Bone marrow (tissue), 2 donors: ENCODE results near the gene TEC.
"Not testable (repeated sequence)": the region's sequence is repeated elsewhere in the genome, so short reads cannot be mapped to it uniquely, and the experiment has no call there.

Source experiments
- DNase-seq, 2 donors: peaks; one replicate each; lab custom pipeline; 2025; lab: John Stamatoyannopoulos, UW

The TEC gene

DNA sequence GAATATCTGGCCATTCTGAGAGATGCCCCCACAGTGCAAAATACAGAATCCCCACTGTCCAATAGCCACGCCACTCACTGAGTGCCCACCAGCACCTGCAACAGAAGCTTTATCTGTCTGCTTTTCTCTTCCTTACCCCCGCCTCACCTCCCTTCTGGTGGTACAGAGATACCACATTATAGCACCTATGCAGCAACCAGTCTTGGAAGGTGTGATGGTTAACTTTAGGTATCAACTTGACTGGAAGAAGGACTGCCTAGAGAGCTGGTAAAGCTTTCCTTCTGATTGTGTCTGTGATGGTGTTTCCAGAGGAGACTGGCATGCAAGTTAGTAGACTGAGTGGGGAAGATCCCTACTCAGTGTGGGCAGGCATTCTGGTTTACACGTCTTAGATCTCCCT, 73.8 kb downstream of the TEC start:
- DNase-seq, result no peak

DNA sequence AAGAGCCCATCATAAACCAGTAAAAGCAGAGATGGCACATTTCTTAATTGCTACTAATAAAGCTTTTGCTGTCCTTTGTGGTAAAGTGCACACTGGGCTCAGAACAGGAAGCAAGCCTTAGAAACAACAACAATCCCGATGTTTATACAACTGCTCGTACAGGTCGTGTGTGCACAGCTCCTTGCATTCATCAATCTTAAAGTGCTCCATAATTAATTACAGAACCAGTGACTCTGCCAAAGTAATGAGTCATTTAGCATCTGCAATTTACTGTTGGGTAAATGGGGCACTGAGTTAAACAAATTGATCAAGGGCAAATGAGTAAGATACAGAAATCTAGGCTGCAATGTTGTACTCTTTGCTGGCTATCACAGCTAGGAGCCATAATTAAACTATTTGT, 74.3 kb downstream of the TEC start:
- DNase-seq, result no peak

DNA sequence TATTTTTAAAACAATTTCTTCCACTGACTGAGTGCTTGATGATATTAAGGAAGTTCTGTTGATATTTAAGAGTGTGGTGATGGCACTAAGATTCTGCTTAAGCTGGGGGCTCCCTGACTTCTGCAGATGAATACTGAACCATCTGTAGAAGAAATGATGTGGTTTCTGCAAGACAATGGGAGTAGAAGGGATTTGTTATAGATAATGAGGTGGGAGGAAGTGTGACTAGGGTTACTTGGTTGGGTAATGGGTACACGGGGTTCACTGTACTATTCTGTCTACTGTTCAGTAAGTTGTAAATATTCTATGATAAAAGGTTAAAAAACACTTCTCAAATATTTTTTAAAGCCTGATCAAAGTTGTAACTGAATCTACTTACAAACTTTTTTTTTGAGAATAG, 74.7 kb downstream of the TEC start:
- DNase-seq, result peak in 1 of 2 donors; percentile 23

DNA sequence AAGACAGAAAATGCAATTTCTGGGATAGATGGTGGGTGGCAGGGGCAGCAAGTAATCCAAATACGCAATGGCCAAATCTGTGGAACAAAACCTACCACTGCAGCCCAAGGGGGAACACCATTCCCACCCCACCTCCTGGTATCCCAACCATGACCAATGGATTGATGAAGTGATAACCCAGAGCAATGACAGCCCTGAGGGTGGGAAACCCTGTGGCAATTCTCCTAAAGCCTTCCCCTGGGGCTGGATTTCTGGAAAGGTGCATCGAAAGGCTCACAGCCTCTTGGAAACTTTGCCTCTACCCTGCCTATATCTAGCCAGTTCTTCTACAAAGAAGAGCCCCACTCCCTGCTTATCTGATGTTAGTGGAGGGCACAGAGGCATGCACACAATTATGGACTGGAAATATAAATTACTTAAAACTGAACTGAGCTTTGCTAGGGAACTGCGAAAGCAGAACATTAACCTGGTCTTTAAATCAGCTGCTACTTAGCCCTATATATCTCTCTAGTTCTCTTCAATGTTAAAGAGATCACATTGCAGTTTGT, 75.6 kb downstream of the TEC start:
- DNase-seq, result no peak

DNA sequence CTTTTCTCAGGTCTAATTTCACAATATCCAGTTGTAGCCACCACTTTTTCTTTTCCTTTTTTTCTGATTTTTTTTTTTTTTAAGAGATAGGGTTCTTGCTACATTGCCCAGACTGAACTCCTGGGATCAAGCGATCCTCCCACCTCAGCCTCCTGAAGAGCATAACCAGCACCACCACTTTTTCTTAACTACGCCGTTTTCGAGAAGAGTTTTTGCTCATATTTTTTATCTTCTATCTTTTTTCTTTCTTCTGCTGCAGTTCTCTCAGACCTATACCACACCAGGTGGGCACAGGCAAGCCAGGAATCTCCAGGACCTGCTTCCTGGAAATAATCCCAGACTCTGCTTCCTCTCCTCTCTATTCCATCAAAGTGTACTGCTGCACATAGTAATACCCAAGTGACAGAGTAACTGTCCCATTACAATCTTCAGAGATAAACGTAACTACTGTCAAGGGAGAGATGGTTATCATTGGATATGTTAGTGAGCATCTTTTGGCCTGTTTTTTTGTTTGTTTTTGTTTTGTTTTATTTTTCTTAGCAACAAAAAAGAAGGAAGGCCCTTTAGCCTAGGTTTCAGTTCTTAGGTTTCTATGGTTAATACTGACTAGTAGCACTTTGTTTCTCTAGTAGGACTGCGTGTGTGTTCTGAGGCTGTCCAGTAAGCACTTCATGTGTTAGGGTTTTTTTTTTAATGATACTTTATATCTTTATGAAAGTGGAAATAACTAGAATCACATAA, 76.4 kb downstream of the TEC start:
- no peak for DNase-seq

DNA sequence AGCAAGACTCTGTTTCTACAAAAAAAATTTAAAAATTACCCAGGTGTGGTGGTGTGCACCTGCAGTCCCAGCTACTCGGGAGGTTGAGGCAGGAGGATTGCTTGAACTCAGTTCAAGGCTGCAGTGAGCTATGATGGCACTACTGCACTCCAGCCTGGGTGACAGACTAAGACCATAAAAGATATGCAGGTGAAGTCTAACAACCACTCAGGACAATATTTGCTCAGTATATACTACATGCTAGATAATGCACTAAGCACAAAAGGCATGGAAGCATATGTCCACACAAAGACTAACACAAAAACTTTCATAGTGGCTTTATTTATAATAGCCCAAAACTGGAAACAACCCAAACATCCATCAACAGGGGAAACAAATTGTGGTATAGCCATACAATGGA, 77.9 kb downstream of the TEC start:
- no peak for DNase-seq

DNA sequence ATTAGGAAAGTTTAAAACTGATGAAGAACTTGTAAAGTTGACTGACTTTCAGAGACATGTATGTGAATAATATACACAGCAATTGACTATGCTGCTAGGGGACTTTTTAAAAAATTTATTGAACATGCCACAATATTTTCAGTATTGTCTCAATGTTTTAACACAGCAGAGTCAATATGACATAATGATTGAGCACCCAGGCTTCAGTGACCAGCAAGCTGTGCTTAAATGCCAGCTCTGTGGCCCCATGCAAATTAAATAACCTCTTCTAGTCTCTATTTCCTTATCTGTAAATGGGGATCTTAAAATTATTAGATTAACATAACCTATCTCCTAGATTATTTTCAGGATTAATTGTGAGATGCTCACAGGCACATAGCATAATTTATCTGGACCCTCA, 78.8 kb downstream of the TEC start:
- no peak for DNase-seq

DNA sequence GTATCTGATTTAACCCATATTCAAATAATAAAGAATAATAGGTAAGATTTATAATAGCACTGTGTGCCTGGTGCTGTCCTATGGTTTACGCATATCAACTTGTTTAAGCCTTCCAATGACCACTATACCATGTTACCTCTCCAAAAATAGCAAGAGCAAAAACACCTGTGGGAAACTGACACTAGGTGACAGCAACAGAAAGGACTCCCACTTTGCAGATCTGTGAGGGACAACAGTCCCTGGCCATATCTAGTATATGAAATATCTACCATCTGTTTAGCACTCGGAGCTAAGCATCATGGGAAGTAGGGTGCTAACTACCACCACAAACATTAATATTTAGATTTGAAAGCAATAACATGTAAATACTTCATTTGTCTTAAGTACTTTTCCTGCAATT, 79.9 kb downstream of the TEC start:
- no peak for DNase-seq

DNA sequence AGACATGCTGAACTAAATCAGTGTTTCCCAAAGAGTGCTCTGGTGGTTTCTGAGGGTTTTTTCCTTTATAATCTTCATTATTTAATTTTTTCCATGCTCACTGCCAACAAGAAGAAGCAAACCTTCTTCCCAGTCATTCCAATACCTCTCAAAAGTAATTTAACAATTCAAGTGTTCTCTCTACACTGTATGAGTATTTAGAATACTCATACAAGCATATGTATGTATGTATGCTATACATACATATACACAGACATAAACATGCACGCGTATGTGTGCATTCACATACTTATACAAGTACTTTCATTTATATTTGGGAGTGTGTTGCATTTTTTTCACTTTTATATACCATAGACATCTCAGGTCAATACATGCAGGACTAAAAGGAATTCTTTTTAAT, 81.2 kb downstream of the TEC start:
- no peak for DNase-seq

DNA sequence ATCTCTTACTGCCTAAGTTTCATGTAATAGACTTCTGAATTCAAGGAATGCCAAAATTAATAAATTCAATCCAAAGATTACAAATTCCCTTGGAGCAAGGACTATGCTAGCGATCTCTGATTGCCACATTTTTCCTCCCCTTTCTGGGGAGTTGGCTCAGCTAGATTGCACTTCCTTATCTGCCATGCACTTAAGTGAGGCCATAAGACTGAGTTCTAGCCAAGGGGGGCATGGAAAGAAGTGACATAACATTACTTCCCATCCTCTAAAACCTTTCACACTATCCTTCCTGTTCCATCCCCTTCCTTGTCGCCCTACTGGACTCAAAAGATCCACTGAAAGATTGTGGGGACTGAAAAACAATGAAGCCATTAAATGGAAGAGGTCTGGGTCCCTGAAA, 81.8 kb downstream of the TEC start:
- DNase-seq, result no peak

DNA sequence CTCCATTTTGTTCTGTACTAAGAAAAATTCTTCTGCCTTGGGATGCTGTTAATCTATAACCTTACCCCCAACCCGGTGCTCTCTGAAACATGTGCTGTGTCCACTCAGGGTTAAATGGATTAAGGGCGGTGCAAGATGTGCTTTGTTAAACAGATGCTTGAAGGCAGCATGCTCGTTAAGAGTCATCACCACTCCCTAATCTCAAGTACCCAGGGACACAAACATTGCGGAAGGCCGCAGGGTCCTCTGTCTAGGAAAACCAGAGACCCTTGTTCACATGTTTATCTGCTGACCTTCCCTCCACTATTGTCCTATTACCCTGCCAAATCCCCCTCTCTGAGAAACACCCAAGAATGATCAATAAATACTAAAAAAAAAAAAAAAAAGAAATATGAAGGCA, 82.6 kb downstream of the TEC start:
- DNase-seq, result not testable (repeated sequence)

DNA sequence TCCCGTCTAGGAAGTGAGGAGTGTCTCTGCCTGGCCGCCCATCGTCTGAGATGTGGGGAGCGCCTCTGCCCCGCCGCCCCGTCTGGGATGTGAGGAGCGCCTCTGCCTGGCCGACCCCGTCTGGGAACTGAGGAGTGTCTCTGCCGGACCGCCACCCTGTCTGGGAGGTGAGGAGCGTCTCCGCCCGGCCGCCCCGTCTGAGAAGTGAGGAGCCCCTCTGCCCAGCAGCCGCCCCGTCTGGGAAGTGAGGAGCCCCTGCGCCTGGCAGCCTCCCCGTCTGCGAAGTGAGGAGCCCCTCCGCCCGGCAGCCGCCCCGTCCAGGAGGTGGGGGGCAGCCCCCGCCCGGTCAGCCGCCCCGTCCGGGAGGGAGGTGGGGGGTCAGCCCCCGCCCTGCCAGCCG, 83.2 kb downstream of the TEC start:
- not testable (repeated sequence) for DNase-seq

DNA sequence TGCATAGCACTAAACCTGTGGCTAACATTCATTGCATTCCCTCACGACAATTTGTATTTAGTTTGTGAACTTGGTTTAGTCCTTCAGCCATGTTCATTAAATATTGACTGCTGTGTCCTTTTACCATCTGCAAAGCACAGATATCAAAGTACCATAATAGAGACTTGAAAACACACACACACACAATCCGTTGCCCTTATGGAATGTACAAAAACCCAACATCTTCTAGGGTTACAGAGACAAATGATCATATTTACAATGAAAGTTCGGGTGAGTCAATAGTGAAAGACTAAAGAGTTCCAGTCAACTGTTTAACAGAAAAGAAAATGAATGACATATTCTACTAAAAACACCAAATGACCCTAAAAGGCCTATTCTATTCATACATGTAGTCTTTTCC, 84.8 kb downstream of the TEC start:
- no peak for DNase-seq

DNA sequence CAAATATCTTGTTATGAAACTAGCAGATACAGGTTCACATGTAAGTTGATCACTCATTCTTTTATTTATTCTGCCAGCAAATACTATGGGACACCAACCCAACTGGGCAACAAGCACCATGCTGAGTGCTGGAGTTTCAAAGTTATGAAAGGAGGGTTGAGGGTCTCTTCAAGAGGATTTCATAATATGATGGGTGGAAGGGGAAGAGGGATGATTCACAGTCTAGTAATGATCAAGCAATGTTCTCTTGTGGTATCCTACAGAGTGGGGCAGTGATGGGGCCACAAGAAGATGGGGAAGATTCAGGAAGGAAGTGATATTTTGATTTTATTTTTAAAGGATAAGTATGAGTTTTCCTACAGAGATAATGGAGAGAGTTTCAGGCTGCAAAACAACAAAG, 89.4 kb downstream of the TEC start:
- DNase-seq, result peak in 1 of 2 donors; percentile 83

DNA sequence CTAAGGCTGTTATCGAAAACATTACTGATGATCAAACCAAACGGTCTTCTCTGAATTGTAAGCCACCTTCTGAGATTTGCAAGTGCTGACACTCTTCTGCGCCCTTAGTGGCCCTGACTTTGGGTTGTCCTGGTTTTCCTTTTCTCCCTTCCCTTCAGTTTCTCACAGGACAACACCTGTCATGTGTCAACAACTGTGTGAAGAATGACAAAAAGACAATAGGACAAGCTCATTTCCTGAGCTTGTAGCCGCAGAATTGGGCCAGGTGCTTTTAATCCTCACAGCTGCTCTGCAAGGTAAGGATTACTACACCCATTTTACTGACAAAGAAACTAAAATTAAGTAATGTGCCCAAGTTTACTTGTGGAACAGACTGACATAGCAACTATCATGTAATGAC, 90.7 kb downstream of the TEC start:
- no peak for DNase-seq

DNA sequence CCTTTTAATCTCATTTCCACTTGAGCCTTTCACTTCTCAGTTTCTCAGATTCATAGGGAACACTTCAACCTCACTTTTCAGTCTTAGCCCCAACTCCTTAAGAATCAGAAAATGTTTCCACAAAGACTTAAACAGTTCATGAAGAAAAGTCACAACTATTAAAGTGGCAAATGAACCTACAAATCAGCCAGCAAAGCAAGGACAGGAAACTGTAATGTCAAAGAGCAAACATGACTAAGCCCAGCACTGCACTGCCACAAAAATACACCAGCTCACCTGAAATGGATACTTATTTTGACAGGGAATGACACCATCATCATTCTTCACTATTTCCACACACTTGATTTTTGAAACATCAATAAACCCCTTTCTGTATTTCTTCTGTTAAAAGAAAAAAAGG, 93.8 kb downstream of the TEC start:
- no peak for DNase-seq

DNA sequence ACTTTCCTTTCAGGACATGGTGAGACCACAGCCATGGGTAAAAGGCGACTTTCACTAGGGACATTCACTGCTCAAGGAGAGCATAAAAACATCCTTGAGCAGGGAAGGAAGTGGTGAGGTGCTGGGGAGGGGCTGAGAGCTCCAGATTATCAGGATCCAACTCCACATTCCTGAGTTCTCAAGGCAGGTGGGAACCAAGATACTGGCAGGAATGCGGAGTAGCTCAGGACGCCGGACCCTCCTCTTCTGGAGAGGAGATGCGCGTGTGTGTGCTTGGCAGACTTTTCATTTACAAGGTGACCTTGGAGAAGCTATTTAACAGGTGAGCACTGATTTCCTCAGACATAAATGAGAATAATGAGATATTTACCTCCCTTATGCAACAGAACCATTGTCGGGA, 94.3 kb downstream of the TEC start:
- DNase-seq, result no peak

DNA sequence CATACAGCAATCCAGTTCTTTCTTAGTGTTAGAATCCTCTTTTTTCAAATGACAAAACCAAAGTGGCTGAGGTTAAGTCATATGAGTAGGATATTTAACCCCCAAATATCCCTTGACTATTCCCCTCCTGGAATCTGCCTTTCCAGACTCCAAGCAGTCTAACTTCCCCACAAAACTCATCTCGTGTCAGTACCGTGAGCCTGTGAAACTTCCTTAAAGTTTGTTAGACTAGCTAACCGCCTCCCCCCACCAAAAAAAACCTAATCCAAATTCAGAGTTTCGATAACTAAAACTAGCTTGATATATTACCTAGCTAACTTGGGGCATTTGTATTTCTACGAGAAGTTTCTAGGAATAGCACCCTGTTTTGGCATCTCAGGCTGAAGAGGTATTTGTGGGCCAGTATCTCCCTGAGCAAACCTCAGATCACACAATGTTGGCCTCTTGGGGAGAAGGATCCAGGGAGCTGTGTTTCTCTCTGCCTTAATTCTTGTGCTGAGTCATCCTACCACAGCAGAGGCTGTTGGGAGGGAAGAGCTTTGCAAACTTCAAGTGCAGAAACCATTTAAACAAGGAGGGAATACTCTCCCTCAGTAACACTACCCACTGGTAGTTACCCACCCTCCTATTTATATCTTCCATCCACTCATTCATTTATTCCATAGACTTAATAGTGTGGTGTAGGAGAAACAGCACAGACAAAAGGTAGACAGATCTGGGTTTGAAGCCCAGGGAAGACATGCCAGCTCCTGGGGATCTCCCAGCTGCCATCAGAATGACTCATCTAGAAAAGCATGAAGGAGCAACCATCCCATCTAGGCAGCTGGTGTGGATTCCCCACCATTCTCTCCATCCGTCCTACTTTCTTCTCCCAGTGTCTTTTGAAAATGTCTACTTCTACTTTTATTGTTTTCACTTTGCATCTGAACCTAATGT, 96.3 kb downstream of the TEC start:
- DNase-seq, result peak in 1 of 2 donors; percentile 59

DNA sequence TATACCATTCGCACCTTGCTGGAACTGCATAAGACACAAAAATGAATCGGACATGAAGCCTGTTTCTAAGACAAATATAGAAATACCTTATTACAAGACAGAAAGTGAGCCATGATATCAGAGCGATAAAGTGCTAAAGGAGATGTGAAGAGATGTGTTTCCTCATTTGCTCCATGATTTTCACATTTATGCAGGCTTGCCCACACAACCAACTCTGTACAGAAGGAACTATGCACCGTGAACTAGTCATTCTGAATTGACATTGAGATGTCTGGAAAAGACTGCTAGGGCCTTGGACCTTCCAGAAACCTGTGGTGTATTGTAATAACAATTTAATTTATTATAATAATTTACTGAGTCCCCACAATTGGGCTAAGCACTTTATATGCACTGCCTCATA, 97.0 kb downstream of the TEC start:
- no peak for DNase-seq

DNA sequence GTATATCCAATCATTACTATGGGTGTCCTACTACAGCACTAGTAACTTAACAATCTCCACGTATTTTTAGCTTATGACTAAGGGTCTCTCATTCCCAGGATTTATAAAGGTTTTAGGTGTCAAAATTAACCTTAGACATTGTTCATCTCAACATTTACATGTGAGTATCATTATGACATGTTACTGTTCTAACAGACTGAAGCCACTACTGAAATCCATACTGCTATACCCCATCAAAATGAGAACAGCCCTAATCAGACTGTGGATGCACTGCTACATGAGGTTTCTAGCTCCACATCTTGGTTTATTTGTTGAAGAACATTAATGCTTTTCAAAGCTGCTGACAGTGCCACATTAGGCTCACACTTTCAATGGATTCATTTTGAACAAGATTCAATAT, 100.0 kb downstream of the TEC start:
- no peak for DNase-seq

DNA sequence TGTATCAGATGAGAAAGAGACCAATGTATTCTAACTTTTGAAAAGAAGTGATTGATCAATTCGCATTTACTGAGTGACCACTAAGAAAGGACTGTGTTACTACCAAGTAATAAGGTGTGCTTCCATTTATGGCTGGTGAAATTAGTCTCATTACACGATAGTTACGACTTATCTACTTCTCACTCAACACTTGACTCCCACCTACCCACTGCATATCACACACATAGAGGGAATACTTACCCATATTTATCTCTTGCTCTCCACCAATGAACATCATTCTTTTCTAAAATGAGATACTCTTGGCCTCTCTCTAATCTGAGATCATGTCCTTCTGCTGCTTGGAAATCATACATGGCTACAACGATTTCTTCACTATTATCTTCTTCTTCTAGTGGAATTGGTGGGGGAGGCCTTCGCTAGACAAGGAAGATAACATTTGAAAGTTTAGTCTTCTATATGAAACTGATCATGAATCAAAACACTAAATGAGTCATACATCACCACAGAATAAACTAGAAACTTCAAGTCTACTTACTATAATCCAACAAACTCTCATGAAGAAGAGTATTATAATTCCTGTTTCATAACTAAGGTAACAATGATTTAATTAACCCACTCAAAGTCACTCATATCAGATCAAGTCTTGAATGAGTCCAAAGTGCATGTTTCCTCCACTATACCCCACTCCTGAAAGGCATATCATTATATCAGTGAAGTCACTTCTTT, 101.9 kb downstream of the TEC start:
- DNase-seq, result no peak

DNA sequence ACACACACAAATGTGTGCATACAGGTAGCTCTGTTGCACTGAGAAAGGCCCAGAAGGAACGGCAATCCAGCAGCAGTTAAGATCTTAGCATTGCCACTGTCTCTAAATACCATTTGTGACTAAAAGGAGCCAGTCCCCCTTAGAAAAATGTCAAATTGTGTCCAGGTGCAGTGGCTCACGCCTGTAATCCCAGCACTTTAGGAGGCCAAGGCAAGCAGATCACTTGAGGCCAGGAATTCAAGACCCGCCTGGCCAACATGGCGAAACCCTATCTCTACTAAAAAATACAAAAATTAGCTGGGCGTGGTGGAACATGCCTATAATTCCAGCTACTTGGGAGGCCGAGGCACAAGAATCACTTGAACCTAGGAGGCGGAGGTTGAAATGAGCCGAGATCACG, 105.1 kb downstream of the TEC start:
- not testable (repeated sequence) for DNase-seq
